H9 (cell line): ENCODE results near the gene UBE2L6. TPM values are rescaled to one million over a fixed set of nuclear protein-coding genes. Genes with fewer than 3 reads are reported as not detected.

ENCODE experiments used
- DNase-seq: peaks from one replicate; pipeline ENCODE4 v3.0.0-alpha.2; 2017
- H2AFZ ChIP-seq: one replicate; pipeline ENCODE4 v1.6.1; 2013; ENCODE audit warnings: mild to moderate bottlenecking, low read length, control low read depth, moderate library complexity
- H2AK5ac ChIP-seq: 2 replicates; pipeline ENCODE4 v1.6.1; 2013; ENCODE audit warnings: low read length, control low read depth, mixed read lengths; ENCODE audit not compliant: insufficient read length
- H2BK120ac ChIP-seq: one replicate; pipeline ENCODE4 v1.6.1; 2013; ENCODE audit warnings: low read depth, mild to moderate bottlenecking, low read length, control low read depth, inconsistent platforms; ENCODE audit not compliant: poor library complexity, severe bottlenecking
- H2BK12ac ChIP-seq: 2 replicates; pipeline ENCODE4 v1.6.1; 2013; ENCODE audit warnings: low read length, control low read depth, mixed read lengths, low read depth; ENCODE audit not compliant: insufficient read length
- H2BK15ac ChIP-seq: 2 replicates; pipeline ENCODE4 v1.6.1; 2013; ENCODE audit warnings: low read depth, low read length, control low read depth
- H2BK20ac ChIP-seq: one replicate; pipeline ENCODE4 v1.6.1; 2013; ENCODE audit warnings: low read depth, mild to moderate bottlenecking, low read length, control low read depth, inconsistent platforms; ENCODE audit not compliant: poor library complexity, severe bottlenecking
- H2BK5ac ChIP-seq: 2 replicates; pipeline ENCODE4 v1.6.1; 2013; ENCODE audit warnings: low read length, control low read depth, mixed read lengths; ENCODE audit not compliant: insufficient read length
- H3K14ac ChIP-seq: 2 replicates; pipeline ENCODE4 v1.6.1; 2013; ENCODE audit warnings: low read length, control low read depth; ENCODE audit not compliant: insufficient read depth
- H3K18ac ChIP-seq: 2 replicates; pipeline ENCODE4 v1.6.1; 2013; ENCODE audit warnings: low read depth, mild to moderate bottlenecking, mixed read lengths, low read length, control low read depth; ENCODE audit not compliant: insufficient read length
- H3K23ac ChIP-seq: 2 replicates; pipeline ENCODE4 v1.6.1; 2013; ENCODE audit warnings: low read length, control low read depth, mixed read lengths, low read depth; ENCODE audit not compliant: insufficient read length
- H3K23me2 ChIP-seq: 2 replicates; pipeline ENCODE4 v1.6.1; 2013; ENCODE audit warnings: low read depth, mild to moderate bottlenecking, mixed read lengths, low read length, control low read depth; ENCODE audit not compliant: insufficient read length, poor library complexity, severe bottlenecking
- H3K27ac ChIP-seq: 2 replicates; pipeline ENCODE4 v1.5.1; 2013; ENCODE audit warnings: low read length, control low read depth, mixed read lengths, low read depth; ENCODE audit not compliant: insufficient read length
- H3K27me3 ChIP-seq: 2 replicates; pipeline ENCODE4 v1.6.1; 2013; ENCODE audit warnings: low read length, control low read depth, inconsistent platforms; ENCODE audit not compliant: insufficient read depth
- H3K4ac ChIP-seq: 2 replicates; pipeline ENCODE4 v1.6.1; 2013; ENCODE audit warnings: low read depth, mild to moderate bottlenecking, control low read depth, inconsistent platforms, low read length, moderate library complexity
- H3K4me1 ChIP-seq: 2 replicates; pipeline ENCODE4 v1.6.1; 2013; ENCODE audit warnings: low read length, control low read depth, inconsistent platforms; ENCODE audit not compliant: insufficient read depth
- H3K4me2 ChIP-seq: 2 replicates; pipeline ENCODE4 v1.6.1; 2013; ENCODE audit warnings: low read length, control low read depth, mixed read lengths; ENCODE audit not compliant: insufficient read length, insufficient read depth
- H3K56ac ChIP-seq: 2 replicates; pipeline ENCODE4 v1.6.1; 2013; ENCODE audit warnings: low read depth, mild to moderate bottlenecking, mixed read lengths, low read length, control low read depth; ENCODE audit not compliant: insufficient read length
- H3K79me1 ChIP-seq: 2 replicates; pipeline ENCODE4 v1.6.1; 2013; ENCODE audit warnings: low read depth, mild to moderate bottlenecking, moderate library complexity, low read length, control low read depth, inconsistent platforms; ENCODE audit not compliant: insufficient read depth, poor library complexity, severe bottlenecking
- H3K79me2 ChIP-seq: 2 replicates; pipeline ENCODE4 v1.6.1; 2013; ENCODE audit warnings: low read length, control low read depth, inconsistent platforms; ENCODE audit not compliant: insufficient read depth
- H3K9ac ChIP-seq: 2 replicates; pipeline ENCODE4 v1.6.1; 2013; ENCODE audit warnings: low read length, control low read depth, mixed read lengths; ENCODE audit not compliant: insufficient read length; ENCODE audit errors: extremely low read depth
- H3K9me3 ChIP-seq: one replicate; pipeline ENCODE4 v1.6.1; 2013; ENCODE audit warnings: low read depth, low read length, inconsistent platforms; ENCODE audit not compliant: control insufficient read depth
- H3T11ph ChIP-seq: one replicate; pipeline ENCODE4 v1.6.1; 2013; ENCODE audit warnings: mild to moderate bottlenecking, low read length, control low read depth, inconsistent platforms
- H4K20me1 ChIP-seq: one replicate; pipeline ENCODE4 v1.6.1; 2013; ENCODE audit not compliant: control insufficient read depth, insufficient read length, insufficient read depth
- H4K5ac ChIP-seq: 2 replicates; pipeline ENCODE4 v1.6.1; 2013; ENCODE audit warnings: low read depth, mild to moderate bottlenecking, mixed read lengths, low read length, control low read depth; ENCODE audit not compliant: insufficient read length
- H4K8ac ChIP-seq: replicated peaks from 2 replicates; pipeline ENCODE4 v1.6.1; 2013; ENCODE audit warnings: low read length, control low read depth, mixed read lengths, low read depth; ENCODE audit not compliant: insufficient read length
- H4K91ac ChIP-seq: 2 replicates; pipeline ENCODE4 v1.6.1; 2013; ENCODE audit warnings: low read depth, mild to moderate bottlenecking, moderate library complexity, mixed read lengths, low read length, control low read depth; ENCODE audit not compliant: insufficient read length
- H3K27ac Mint-ChIP-seq, 3 experiments: 2 replicates in 2 of 3; 3 replicates in 1 of 3; pipeline ENCODE4 v1.8.0; 2020 to 2021; ENCODE audit warnings: mixed read lengths in 3 of 3, mild to moderate bottlenecking in 1 of 3, moderate library complexity in 1 of 3
- H3K27me3 Mint-ChIP-seq: 2 replicates; pipeline ENCODE4 v1.8.0; 2021; ENCODE audit warnings: low read depth, mild to moderate bottlenecking, moderate library complexity, mixed read lengths
- H3K36me3 Mint-ChIP-seq, 3 experiments: 2 replicates in 2 of 3; 3 replicates in 1 of 3; pipeline ENCODE4 v1.8.0; 2020 to 2021; ENCODE audit warnings: low read depth in 3 of 3, mixed read lengths in 3 of 3; ENCODE audit not compliant: insufficient read depth in 1 of 3
- H3K4me1 Mint-ChIP-seq, 2 experiments: 2 replicates each; pipeline ENCODE4 v1.8.0; 2020; ENCODE audit warnings: mixed read lengths in 2 of 2
- H3K4me3 Mint-ChIP-seq, 2 experiments: 2 replicates in 1 of 2; 3 replicates in 1 of 2; pipeline ENCODE4 v1.8.0; 2020 to 2021; ENCODE audit warnings: mild to moderate bottlenecking in 2 of 2, mixed read lengths in 2 of 2, moderate library complexity in 1 of 2
- H3K9me3 Mint-ChIP-seq, 2 experiments: 2 replicates in 1 of 2; 3 replicates in 1 of 2; pipeline ENCODE4 v1.8.0; 2020; ENCODE audit warnings: mild to moderate bottlenecking in 2 of 2, mixed read lengths in 2 of 2, moderate library complexity in 1 of 2
- CTCF ChIP-seq: fragments of 200-600 bp; sonication (generic); conservative IDR thresholded peaks from 3 replicates; pipeline ENCODE4 v1.8.0; 2021; ENCODE audit warnings: antibody characterized with exemption, mild to moderate bottlenecking
- WGBS: extraction: QIAGEN DNeasy Blood & Tissue Kit; methylation state at CpG from one replicate; pipeline ENCODE4 v1.1.7; 2013; ENCODE audit warnings: missing lambda C conversion rate, low lambda C conversion rate, mixed read lengths; ENCODE audit not compliant: insufficient read length; ENCODE audit errors: extremely low coverage; 5-methylcytosine and 5-hydroxymethylcytosine counted together
- total RNA-seq: library from RNA; stranded (reverse); gene quantifications from 2 replicates; pipeline ENCODE4 v1.2.1, GENCODE V29; 2021

The UBE2L6 gene
- total RNA-seq, 1 experiment from 2014 or later = 38.9 TPM

DNA sequence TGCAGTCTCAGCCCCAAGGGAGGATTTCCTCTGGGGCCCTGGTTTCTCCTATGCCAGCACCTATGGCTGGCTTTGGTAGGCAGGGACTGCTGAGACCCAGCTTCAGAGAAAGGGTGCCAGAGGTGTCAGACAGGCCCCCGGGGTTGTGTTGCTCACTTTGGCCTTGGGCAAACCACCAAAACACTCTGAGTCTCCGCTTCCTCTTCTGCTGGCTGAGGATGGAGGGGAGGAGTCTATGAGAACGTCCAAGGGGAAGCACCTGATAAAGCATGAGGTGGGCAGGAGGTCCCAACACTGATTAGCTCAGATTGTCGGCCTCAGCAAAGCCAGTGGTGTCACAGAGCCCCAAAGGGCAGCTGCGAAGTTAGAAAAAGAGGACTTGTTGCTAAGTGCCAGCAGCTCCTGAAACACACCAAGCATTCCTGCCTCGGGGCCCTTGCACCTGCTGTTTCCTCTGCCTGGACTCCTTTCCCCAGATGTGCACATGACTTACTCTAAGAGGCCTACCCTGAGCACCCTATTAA lies 19.6 kb downstream of the UBE2L6 start:
- Histone ChIP-seq H3K27me3 (no peaks in the 10 kb centered on the region), H3K4me2 (no peak overlapping the region), H3K9me3 (no peaks in the 10 kb centered on the region), H4K20me1 (no peaks in the 10 kb centered on the region), H3K18ac (no peak overlapping the region), H3K4ac (no peak overlapping the region), H4K8ac (no peak overlapping the region), H2BK15ac (no peak overlapping the region), H3K14ac (no peak overlapping the region), H3K23ac (no peak overlapping the region), H2BK12ac (no peak overlapping the region), H3K79me2 (no peaks in the 10 kb centered on the region), H2BK20ac (no peak overlapping the region), H4K5ac (no peak overlapping the region), H2BK120ac (no peak overlapping the region), H3K9ac (no peak overlapping the region), H2AFZ (no peak overlapping the region), H3K4me1 (peaks cover 3% of the 10 kb centered on the region; the same call in 1 of the 2 replicates), H3K56ac (no peak overlapping the region), H3K27ac (no peak overlapping the region), H2AK5ac (no peak overlapping the region), H4K91ac (no peak overlapping the region), H2BK5ac (no peak overlapping the region), H3K79me1 (no peaks in the 10 kb centered on the region), H3T11ph (no peak overlapping the region), H3K23me2 (no peaks in the 10 kb centered on the region)
- no peak for TF ChIP-seq CTCF
- no CpG with 5 or more reads among the region's 6 CpGs for WGBS
- Mint-ChIP-seq H3K4me3 (no peak overlapping the region), H3K27ac (no peak overlapping the region), H3K4me1 (peaks cover 15 to 32% of the 10 kb centered on the region in 2 experiments), H3K27me3 (peaks cover 13% of the 10 kb centered on the region), H3K36me3 (peaks cover 3 to 24% (median 15%) of the 10 kb centered on the region in 3 experiments; a peak in 6 of 7 replicates), H3K9me3 (no peaks in the 10 kb centered on the region)
- no peak for DNase-seq
